Inflammatory macrophage (primary cell): ENCODE results near the gene SUZ12.
"Not testable (repeated sequence)": the region's sequence is repeated elsewhere in the genome, so short reads cannot be mapped to it uniquely, and the experiment has no call there.

Source experiments
- DNase-seq, 2 donors: peaks; one replicate each; pipeline ENCODE4 v3.0.0-alpha.2; 2020 to 2022

The SUZ12 gene

DNA sequence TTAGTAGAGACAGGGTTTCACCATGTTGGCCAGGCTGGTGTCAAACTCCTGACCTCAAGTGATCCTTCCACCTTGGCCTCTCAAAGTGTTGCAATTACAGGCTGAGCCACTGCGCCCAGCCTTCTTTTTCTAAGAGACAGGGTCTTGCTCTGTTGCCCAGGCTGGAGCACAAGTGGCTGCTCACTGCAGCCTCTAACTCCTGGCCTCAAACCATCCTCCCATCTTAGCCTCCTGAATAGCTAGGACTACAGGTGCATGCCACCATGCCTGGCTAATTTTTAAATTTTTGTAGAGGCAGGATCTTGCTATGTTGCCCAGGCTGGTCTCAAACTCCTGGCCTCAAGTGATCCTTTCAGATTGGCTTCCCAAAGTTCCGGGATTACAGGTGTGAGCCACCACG, 15.1 kb downstream of the SUZ12 start:
- not testable (repeated sequence) for DNase-seq

GRCh38 chr17:31964131-31964530, 27.3 kb downstream of the SUZ12 start:
- not testable (repeated sequence) for DNase-seq

GRCh38 chr17:31967648-31968047, 30.8 kb downstream of the SUZ12 start:
- DNase-seq = no peak

GRCh38 chr17:31970416-31970815, 33.6 kb downstream of the SUZ12 start:
- not testable (repeated sequence) for DNase-seq

DNA sequence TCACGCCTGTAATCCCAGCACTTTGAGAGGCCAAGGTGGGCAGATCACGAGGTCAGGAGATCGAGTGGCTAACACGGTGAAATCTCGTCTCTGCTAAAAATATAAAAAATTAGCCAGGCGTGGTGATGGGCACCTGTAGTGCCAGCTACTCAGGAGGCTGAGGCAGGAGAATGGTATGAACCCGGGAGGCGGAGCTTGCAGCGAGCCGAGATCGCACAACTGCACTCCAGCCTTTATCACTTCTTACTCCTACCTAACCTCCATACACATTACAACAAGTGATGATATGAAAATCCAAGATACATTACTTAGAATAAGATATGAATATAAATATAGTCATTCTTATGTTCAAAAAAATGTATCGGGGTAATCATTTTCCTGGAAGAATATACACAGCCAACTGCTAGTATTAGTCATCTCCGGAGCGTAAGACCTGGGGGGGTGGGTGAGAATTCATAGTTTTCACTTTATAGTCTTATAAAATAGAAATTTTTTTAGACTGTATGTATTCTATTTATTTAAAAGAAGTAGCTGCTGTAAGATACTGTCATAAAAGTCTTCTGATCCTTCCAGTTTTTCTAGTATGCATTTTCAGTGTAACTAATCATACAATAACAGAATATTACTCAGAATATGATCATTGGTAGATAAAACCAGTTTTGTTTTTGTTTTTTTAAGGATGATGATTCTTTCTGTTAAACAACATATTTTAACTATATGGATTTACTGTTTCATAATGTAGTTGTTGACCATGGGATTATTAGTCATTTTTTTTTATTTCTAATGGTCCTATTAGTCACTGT, 37.7 kb downstream of the SUZ12 start:
- DNase-seq = not testable (repeated sequence)

DNA sequence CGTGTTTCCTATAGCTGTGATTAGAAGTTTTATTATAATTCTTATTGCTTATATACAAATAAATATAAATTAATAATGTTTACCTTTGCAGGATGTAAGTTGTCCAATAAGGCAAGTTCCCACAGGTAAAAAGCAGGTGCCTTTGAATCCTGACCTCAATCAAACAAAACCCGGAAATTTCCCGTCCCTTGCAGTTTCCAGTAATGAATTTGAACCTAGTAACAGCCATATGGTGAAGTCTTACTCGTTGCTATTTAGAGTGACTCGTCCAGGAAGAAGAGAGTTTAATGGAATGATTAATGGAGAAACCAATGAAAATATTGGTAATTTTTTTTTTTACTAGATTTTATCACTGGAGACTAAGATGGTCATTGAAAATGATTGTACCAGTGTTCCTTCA, 38.6 kb downstream of the SUZ12 start:
- DNase-seq = not testable (repeated sequence)

DNA sequence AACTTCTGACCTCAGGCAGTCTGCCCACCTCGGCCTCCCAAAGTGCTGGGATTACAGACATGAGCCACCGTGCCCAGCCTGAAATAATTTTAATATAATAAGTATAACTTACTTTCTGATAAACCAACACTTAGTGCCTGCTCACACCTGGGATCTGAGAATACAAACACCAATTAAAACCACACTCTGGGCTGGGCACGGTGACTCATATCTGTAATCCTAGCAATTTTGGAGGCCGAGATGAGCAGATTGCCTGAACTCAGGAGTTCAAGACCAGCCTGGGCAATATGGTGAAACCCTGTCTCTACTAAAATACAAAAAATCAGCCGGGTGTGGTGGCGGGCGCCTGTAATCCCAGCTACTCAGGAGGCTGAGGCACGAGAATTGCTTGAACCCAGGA, 55.0 kb downstream of the SUZ12 start:
- DNase-seq = not testable (repeated sequence)

DNA sequence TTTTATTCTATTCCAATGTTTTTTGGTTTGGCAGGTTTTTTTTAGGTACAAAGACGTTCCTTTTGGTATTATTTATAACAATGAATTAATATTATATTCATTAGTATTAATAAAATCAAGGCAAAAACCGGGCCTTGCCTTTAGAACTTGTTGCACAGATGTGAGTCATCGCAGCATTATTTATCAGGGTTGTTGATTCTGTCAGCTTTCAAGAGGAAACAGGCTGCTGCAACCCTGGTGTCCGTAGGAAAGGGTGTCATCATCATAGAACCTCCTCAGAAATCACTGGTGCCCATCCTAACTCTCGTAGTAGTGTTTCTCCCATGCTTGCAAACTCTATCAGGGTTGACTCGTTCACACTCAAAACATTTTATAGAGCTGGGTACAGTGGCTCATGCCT, 60.2 kb downstream of the SUZ12 start:
- no peak for DNase-seq

- DNase-seq = peak; percentile 83 to 85
These were observed 70.2 kb downstream of the SUZ12 start, which contains the start of gene LRRC37B for GRCh38 chr17:32006957-32007462. Gene LRRC37B (plus strand): TSS chr17:32007383. CDS start chr17:32021393, 14,010 bp downstream.

GRCh38 chr17:32007463-32008298, 70.9 kb downstream of the SUZ12 start:
- DNase-seq = peak; percentile 3 to 27

DNA sequence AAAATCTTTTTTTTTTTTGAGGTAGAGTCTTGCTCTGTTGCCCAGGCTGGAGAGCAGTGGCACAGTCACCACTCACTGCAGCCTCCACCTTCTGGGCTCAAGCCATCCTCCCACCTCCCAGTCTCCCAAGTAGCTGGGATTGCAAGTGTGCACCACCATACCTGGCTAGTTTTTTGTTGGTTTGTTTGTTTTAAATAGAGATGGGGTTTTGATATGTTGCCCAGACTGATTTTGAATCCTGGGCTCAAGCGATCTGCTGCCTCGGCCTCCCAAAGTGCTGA, 72.4 kb downstream of the SUZ12 start:
- DNase-seq = no peak

DNA sequence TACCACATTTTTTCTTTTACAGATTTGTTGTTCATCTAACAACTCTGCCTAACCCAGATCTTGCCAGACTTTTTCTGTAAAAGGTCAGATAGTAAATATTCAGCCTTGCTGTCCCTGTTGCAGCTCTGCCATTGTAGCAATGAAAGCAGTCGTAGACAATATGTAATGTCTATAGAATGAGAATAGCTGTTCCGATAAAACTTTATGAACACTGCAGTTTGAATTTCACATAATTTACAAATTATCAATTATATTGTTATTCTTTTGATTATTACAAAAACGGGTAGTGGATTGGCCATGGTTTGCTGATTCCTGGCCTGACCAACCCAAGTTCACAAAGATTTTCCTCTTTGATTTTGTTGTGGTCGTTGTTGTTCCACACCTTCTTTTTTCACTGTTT, 73.3 kb downstream of the SUZ12 start:
- no peak for DNase-seq

- no peak for DNase-seq
These were observed 78.6 kb downstream of the SUZ12 start for GRCh38 chr17:32015245-32016013.

DNA sequence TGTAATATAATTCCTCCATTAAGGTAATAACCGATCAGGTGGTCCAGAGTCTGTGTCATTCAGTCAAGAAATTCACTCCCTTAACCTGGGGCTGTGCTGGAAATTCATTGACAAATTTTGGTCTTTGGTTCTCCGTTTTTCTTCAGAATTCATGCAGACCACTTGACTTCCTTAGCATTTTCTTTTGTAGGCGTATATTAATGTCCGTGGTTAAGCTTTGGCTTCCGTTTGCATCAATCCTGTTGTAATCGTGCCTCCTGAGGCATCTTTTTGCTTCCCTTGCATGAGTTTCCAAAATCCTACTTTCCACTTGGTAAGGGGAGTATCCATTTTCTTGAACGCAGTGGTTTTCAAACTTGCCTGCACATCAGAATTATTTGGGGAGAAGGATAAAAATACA, 79.4 kb downstream of the SUZ12 start:
- DNase-seq = peak; percentile 66 to 67

GRCh38 chr17:32019228-32019627, 82.4 kb downstream of the SUZ12 start:
- DNase-seq = no peak

GRCh38 chr17:32020943-32021614, 84.3 kb downstream of the SUZ12 start:
- DNase-seq = no peak

DNA sequence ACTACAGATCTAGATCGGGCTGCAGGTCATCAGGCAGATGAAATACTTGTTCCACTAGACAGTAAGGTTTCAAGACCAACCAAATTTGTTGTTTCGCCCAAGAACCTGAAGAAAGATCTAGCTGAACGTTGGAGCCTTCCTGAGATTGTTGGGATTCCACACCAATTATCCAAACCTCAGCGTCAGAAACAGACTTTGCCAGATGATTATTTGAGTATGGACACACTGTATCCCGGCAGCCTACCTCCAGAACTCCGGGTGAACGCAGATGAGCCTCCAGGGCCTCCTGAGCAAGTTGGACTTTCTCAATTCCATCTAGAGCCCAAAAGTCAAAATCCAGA, 84.8 kb downstream of the SUZ12 start:
- no peak for DNase-seq

DNA sequence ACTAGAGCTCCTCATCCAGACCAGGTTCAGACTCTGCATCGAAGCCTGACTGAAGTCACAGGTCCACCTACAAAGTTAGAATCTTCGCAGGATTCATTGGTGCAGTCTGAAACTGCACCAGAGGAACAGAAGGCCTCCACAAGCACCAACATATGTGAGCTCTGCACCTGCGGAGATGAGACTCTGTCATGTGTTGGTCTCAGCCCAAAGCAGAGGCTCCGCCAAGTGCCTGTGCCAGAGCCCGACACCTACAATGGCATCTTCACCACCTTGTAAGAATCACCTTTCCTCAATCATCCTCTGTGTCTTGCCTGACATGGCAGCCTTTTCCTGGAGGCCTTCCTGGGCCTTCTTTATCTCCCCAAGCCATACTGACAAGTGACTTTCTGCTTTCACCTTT, 85.7 kb downstream of the SUZ12 start:
- DNase-seq = not testable (repeated sequence)

GRCh38 chr17:32027271-32027670, 90.5 kb downstream of the SUZ12 start:
- DNase-seq = not testable (repeated sequence)

- no peak for DNase-seq
These were observed 96.4 kb downstream of the SUZ12 start for GRCh38 chr17:32033223-32033622.

DNA sequence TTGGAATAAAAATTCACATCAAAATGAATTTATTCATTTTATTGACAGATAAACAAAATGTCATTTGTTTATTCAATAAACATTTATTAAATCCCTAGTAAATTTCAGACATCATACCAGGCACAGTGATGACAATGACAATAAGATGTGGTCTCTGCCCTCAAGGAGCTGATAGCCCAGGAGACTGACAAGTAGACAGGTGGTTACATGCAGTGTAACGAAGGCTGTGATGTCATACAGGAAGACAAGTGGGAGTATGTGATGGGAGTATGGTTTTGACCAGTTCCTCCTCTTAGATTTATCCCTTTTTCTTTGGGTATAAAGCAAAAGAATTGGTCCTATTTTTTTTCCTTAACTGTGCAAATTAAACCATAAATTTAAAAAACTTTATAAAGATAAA, 97.0 kb downstream of the SUZ12 start:
- peak; percentile 13 to 20 for DNase-seq

- DNase-seq = not testable (repeated sequence)
These were observed 103.4 kb downstream of the SUZ12 start for GRCh38 chr17:32040246-32040645.
